Measurements from ENCODE around the gene NOVA1.

Gene NOVA1

DNA sequence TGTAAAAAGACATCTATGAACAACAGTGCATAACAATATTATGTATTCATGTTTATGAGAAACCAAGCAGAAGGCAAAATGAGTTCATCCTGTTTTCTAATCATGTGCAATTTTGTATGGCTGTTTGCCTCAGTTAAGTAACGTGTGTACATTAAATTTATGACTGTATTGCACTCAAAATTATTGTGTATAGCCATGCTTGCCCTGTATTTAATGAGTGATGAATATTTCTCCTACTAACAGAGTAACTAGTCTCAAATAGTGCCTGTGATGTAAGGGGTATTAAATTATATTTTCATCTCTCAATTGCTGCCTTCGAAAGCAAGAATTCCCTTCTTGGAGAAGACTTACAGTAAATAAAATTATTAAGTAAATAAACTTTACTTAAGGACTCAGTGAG lies 154.2 kb downstream of the NOVA1 start:
- DNase-seq: no peak

DNA sequence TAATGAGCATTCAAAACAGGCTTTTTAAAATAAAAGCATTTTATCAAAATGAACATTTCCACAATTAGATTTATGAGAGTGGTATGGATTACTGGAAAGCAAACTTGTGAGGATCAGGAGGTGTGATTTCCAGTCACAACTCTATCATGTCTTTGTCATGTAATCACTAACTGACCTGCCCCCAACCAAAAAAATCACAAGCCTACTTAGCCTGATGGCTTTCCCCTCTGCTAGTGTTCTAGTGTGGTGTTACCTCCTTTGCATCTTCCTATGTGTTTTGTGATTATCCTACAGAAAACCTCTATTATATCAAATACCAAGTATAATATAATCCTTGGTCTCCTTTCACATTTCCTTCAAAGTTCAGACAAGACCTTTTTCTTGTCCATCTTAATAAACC lies 168.6 kb downstream of the NOVA1 start:
- DNase-seq: no peak

DNA sequence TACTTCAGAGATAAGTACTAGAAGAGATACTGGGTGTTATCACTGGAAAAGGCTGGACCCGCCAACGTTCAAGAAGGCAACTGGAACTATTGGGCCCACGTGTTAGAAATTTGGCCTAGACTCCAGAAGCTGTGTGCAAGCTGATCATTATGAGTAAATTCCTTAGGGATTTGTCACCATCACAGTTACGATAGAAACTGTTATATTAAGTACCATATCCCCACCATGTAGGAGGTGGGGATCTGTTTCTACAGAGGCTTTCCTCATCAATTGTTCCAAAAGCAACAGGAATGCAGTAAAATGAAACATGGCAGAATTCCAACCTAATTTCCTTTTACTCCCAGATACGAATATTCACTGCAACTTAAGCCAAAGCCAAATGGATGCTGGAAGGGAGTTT lies 170.7 kb downstream of the NOVA1 start:
- no peak for DNase-seq

DNA sequence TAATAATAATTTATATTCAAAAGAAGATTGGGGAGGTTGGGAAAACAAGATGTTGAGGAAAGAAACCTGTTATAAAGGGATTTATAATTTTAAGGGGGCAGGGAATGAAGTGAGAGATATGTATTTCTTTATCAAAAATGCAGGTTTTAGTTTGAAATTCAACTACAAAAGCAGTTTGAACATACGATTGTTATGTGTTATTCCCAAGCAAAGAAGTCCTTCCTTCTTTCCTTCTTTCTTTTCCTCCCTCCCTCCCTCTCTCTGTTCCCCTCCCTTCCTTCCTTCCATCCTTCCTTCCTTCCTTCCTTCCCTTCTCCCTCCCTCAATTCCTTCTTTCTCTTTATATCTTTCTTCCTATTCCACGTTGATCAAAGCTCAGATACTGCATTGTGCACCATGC lies 173.3 kb downstream of the NOVA1 start:
- no peak for DNase-seq

DNA sequence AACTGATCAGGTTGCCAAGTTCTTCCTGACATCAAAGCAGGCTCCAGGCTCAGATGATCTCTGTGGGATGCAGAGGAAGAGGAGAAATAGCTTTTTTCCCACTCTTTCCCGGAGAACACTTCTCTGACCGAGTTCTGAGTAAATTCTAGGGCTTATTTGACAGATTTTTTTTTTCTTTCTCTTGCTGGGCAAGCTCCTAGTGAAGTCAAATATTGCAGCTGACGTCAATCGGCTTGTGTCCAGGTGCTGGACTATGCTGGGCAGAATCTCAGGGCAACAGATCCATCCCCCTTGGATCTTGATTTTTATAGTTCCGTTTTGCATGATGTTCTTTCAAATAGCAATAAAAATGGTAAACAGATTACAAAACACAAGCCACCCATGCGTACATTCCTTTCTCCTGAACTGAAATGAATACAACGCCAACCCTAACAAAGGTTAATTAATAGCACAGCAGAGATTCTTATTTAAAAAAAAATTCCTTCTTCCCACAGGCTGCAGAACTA lies 182.2 kb downstream of the NOVA1 start:
- DNase-seq: no peak

DNA sequence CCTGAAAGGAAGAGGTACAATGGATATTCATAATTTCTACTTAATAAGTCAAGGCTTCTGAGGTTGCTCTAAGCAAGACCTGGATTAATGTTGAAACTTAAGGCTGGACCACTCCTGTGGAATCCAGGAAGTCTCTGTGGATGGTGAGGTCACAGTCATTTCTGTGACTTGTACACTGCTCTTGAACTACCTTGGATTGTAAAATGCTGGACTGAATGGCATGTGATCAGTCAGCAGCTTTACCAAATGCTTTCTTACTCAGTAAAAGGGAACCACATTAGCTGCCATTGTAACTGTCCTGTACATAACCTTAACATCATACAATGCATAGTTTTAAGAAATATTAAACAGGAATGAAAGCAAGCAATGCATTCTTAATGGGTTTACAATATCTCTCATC lies 182.9 kb downstream of the NOVA1 start:
- no peak for DNase-seq

DNA sequence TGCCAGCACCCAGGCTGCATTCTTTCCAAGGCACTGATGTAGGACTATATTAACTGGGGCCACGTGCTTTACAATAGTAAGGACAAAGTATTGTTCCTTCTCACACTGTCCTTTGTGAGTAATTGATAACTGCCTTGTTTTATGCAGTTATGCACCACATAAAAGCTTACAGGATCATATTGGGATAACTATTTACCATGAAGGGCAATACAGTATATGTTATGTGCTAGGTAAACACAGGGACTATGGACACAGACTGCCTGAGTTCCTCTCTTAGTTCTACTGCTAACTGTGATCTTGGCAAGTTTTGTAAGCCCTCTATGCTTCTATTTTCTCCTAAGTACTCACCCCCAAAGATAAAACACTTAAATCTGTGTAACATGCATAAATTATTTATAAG lies 183.7 kb downstream of the NOVA1 start:
- DNase-seq: no peak

DNA sequence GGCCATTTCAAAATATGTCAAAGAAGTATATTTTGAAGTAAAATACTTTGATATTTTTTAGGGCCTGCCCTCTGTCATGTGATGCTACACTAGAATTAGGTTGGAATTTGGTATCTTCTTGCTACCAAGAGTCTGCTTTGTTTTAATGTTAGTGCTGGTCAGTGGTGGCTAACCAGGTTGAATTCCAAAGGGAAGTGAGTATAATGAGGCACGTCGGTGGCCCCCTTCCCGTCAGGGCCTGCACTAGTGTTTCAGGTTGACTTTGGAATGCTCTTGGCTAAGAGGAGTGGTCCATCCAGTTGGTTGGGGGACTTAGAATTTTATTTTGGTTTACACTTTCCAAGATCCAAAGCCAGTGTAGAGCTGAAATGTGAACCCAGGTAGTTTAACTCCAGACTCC lies 185.4 kb downstream of the NOVA1 start:
- DNase-seq: no peak

DNA sequence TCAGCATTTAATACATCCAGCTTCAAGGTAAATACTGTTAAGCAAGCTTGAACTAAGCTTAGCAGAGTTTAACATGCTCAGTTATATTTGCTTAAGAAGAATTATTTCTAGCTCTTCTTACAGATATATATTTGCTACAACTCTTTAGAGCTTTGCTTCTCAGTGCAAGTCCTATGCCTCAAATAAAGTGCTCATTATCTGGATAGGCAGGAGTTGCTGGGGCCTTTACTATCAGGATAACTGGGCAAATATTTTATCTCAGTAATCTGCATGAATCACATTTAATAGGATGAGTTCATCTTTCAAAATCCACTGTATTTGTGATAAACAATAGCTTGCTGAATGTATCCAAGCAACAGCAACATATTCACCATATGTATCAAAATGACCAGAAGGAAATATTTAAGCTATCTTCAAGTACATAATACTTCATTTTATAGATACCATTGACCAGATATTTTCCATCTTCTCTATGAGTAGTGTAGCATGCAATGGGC lies 187.6 kb downstream of the NOVA1 start:
- DNase-seq: no peak

DNA sequence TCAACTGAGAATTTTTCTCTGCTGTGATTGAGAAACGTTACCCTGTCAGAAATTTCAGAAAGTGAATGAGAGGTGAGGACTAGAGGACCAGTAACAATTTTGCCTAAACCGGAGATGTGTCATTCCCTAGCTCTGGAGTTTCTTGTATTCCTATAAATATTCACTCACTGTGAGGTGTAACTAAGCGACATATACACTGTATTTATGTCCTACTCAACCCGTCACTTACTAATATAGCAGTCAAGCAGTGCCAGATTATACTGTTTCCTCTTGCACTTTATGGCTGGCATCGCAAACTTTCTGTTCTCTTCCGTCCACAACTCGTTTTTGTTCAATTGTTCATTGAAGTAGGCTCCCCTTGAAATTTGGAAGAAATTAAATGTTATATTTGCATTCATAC lies 192.9 kb downstream of the NOVA1 start:
- DNase-seq: no peak

DNA sequence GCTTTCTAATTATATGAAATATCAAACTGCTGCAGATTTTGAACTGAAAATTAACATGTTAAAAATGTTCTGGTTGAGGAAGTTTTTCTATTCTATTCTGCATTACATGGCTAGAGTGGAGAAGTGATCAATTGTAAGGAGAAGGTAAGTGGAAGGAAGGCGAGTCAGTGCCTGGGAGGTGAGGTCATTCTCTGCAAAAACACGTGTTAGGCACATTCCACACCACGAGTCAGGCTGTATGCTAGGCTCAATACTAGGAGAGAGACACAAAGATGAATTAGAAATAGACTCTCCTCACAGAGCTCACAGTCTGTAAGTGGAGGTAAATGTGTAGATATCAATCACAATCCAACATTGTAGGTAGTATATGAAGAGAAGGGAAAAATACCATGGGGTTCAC lies 194.1 kb downstream of the NOVA1 start:
- no peak for DNase-seq

DNA sequence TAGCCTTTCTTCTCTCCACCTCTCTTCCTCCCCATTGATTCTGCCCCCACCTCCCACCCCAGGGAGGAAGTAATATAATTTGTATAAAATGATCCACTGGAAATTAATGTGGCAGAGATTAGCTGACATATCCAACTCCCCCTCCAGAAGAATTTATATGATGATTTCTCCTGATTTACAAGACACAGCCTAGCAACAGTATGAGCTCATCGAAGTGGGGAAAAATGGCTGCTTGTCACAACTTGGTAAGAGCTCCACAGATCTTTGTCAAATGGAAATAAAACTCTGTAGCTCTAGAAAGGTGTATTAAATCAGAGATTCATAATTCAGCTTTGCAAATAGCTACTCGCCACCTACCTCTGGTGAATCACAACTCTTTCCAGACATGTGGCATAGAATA lies 195.7 kb downstream of the NOVA1 start:
- DNase-seq: no peak

DNA sequence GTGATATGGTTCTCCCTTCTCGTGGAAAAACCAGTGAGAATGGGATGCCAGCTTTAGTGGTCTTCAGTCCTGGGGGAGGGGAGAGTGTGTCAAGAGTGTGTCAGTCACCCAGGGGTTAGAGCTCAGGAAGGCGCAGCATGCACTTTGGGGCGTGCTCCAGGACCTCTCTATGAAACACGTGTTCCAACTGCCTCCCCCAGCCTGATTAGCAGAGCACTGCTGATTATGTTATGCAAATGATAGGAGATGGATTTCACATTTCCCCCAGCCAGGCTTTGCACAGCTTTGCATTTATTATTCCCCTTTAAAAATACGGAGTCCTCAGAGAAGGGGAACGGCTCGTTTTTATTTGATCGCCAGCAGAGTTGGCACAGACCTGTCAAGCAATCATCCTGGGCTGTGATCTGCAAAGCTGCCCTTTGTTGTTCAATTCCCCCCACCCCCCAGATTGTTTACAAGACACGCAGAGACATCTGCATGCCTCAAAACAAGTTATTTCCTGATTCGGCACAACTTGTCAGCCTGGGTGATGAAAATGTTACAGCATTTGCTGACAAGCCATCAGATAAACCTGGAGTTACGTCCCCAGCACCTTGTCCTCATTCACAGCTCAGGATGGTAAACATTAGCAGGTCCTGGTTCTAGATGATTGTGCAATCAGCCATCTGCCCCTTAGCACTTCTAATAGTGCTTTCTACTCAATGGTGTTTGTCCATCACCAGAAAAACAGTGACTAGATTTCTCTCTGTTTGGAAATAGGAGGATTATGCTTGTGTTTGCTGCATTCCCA lies 196.5 kb downstream of the NOVA1 start:
- DNase-seq: no peak

DNA sequence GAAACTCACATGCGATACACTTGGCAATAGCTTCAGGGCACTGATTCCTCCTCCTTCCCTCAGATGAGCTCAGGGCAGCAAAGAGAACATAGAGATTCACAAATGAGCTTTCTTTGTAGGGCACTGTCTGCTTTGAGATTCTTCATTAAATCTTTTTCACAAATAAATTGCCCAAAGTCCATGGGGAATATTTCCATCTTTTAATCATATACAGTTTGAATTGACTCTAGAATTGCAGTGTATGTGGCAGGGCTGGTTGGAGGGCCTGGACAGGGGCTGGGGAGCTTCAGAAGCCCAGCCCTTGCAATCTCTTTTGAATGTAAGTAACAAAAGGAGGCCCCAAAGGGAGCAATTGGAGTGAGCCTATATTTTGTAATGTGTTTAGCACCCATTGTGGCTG lies 197.5 kb downstream of the NOVA1 start:
- no peak for DNase-seq

DNA sequence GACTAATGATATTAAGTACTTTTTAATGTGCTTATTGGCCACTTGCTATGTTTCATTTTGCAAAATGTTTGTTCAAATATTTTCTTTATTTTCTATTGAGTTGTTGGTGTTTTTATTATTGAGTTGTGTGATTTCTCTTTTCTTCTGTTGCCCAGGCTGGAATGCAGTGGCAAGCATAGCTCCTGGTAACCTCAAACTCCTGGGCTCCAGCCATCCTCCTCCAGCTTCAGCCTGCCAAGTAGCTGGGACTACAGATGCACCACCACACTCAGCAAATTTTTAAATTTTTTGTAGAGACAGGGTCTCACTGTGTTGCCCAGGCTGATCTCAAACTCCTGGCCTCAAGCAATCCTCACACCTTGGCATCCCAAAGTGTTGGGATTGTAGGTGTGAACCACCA lies 199.2 kb downstream of the NOVA1 start:
- DNase-seq: no peak
